GM20431 (cell line): Measurements from ENCODE around the gene NRCAM.

Experiments
- in situ Hi-C: fragments of 300-500 bp; cut with MseI, MboI; formaldehyde crosslinking; loops from one replicate; pipeline ENCODE4 v1.15.0; 2020; ENCODE audit warnings: low sequenced_read_pairs; ENCODE audit not compliant: unreplicated experiment

NRCAM gene

DNA sequence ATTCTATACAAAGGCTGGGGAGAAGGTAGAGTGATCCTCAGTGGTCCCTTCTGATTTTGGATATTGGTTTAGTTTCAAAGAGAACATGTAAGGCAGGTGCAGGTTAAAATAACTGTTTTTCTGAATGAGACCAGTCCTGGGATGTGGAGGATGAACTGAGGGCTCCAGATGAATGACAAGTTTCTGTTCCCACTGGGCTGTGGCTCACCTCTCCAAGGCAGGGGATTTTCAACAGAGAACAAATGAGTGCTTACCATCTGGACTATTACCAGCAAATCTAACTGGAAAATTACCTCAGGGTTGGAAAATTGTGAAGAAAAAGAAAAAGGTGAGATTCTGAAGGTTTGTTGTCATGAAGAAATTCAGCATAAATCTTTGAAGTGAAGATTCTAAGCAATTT lies 334.1 kb downstream of the NRCAM start:
- in situ Hi-C loops = no loop called here

DNA sequence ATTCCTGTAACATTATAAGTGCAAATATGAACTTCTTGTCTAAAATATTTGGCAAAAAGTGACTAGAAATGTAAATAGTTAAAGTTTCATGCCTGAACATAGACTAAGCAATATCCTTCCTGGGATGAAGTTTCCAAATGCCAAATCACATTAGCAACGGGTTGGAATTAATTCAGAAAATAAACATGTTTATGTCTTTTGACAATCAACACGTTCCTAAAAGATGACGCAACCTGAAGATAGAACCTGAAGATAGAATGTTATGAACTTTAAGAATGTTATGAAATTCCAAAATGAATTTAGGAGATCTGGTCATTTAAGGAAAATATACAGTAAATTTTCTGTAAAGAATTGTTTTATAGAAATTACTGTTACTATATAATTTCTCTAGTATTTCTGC lies 335.3 kb downstream of the NRCAM start:
- in situ Hi-C loops = no loop called here

DNA sequence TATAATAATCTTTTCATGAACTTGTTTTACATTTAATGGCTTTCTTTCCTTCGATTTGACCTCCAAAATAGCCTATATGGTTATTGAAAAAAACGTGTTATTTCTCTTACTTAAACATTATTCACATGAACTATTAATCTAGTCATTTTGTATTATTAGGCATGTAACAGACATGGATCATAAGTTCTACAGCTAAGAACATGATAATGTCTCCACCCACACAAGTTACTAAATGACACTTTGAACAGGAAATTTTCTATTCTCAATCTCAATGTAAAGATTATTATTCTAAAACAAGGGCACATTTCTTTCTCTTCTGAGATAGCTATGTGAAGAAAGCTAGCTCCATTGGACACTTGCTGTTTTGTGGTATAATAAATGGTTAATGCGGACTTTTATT lies 336.0 kb downstream of the NRCAM start:
- in situ Hi-C loops = no loop called here

DNA sequence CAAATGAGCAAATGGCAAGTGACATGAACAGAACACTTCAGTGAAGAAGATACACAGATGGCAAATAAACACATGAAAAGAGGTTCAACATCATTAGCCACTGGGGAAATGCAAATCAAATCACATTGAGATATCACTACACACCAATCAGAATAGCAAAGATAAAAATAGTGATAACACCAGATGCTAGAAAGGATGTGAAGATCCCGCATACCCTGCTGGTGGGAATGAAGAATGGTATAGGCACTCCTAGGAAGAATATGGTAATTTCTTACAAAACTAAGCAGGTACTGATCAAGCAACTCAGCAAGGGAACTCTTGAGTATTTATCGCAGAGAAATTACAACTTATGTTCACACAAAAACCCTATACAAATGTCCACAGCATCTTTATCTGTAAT lies 337.3 kb downstream of the NRCAM start:
- in situ Hi-C loops = no loop called here

DNA sequence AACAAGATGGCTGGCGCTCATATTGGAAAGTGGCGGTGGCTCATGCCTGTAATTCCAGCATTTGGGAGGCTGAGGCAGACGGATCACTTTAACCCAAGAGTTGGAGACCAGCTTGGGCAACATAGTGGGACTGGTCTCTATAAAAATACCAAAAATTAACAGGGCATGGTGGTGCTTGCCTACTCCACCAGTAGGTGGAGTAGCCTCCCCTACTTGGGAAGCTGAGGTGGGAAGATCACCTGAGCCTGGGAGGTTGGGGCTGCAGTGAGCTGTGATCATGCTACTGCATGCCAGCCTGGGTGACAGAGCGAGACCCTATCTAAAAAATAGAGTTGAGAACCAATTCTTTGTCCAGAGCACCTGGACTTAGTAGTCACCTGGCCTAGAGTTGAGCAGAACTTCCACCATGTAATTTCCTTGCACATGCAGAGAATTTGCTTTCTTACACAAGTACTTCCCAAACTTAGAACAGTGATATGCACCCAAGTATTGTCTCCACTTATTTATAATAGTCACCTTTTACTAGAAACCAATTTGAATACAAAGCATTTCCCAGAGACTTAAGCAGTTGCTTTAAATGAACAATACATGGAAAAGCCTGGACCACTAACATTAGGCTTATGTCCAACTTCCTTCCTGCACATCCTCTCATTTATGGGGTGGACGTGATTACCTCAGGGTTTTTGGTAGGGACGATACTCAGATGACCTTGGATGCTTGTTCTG lies 342.0 kb downstream of the NRCAM start:
- in situ Hi-C loops = no loop called here

DNA sequence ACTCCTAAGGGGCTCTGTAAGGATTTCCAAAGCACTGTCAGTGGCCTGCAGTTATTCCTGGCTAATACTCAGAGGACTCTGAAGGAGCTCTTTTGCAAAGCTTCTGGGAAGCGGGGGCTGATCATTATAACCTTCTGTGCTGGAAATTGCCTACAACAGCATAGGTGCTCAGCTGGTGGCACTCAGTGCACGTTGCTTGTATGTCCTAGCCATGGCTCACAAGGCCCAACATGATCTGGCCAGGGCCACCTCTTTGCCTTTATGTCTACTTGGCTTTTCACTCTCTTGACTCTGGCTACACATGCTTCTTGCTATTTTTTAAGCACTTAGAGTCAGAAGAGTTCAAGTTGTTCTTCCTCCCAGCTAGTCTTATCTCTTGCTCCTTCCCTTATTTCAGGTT lies 343.6 kb downstream of the NRCAM start:
- in situ Hi-C loops = no loop called here

DNA sequence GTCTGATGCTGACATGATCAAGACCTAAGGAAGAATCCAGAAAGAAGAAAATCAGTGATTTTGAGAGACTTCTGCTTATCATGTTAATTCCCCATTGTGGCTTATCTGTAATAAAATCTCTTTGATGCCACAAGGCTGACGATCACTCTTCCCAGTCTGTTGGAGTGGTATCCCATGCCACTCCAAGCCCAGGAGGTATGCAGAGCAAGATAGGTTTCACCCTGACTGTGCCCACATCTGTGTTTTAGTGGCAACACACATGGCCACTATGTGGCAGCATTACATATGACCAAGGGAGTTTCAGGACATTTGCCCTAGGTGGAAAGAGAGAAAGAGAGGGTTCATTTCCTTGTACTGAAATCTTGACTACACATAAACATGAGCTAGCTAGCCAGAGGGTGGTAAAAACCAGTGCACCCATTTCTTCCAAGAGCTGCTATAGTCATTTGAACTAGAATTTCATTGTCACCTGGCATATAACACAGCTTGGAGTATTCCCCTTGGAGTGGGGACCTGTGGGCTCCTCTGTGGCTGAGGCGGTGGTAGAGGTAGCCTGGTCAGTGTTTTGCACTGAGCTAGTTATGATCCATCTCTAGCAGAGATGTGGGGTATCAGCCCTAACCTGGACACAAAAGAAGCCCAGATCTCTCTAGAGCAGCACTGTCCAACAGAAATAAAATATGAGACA lies 346.9 kb downstream of the NRCAM start:
- in situ Hi-C loops = no loop called here

DNA sequence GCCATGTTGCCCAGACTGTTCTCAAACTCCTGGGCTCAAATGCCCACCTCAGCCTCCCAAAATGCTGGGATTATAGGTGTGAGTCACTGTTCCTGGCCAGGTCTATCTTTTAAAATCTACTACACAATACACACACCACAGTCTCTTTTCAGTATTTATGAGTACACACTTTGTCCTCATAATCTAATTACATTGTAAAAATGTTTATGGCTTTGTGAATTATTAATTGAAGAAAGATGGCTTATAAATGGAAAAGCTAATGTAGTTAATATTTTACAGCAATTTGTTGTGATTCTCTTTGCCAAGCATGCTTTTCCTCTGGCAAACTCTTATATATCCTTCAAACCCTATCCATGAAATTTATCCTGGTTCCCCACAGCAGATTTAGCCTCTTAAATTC lies 348.1 kb downstream of the NRCAM start:
- in situ Hi-C loops = no loop called here

DNA sequence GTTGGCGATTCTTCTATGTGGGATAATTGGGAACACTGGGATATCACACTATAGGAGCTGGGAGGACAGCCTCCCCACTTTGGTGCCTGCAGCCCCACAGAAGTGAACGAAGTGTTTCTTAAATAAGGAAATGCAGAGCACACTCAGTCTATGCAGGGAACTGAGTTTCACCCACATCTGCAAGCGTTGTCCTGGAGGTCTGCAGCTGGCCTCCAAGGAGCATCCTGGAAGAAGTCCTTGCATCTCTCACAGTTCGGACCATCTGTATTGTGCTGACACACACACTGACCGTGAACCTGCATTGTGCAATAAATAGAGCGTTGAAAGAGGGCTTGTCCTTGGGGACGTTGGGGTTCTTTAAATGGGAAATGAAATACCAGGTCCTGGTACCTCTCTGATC lies 351.9 kb downstream of the NRCAM start:
- in situ Hi-C loops = no loop called here

DNA sequence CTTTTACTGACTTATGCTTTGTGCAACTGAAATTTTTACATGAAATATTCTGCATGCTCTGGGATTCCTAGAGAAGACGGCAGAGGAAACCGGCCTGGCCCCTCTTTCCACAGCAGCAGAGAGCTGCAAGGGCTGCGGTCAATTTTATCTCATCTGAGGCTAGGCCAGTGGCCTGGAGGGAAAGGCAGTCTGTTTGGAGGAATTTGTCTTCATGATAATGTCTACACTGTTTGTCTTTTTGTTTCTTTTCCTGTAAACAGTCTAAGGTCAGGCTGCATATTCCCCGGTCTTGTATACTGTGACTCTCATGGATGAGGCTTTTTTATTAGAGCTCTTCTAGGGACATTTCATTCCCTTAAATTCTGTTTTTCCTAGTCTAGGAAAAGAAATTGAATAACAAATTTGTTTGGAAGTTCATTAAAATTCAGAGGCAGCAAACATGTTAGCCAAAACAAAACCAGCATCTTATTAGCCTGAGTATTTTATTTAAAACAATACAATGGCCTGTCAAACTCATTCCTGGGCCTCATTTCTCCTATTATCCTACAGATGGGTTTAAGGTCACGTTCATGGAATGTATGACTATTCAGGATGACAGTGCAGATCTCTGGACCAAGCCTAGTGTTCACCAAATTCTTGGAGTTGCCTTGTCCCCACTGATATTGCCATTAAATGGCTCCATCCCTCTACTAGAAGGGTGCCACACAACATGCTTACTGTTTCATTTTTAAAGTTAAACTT lies 352.5 kb downstream of the NRCAM start:
- in situ Hi-C loops = no loop called here

DNA sequence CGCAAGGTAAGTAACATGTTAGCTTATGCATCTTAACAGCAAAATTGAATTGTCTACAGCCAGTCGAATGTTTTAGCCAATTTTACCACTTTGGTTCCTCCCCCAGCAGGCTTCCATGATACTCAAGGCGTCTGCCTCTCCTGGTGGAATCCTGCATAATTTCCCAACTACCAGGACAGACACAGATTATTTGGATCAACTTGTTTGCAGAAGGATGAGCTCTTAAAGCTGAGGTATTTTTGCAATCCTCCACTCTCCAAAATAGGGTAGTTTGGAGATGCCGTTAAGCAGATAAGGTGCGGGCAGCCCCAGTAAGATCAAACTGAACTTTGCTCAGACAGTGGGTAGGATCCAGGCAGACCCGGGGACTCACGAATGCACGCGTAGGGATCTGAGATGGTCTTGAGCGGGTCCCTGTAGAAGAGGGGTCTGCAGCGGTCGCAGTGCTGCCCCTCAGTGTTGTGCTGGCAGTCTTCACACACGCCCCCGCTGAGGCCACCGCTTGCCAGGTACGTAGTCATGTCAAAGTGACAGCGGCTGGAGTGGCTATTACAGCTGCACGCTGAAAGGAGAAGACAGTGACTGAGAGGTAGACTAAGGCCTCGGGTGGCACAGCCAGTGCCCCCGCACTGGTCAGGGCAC lies 353.4 kb downstream of the NRCAM start:
- in situ Hi-C loops = no loop called here

DNA sequence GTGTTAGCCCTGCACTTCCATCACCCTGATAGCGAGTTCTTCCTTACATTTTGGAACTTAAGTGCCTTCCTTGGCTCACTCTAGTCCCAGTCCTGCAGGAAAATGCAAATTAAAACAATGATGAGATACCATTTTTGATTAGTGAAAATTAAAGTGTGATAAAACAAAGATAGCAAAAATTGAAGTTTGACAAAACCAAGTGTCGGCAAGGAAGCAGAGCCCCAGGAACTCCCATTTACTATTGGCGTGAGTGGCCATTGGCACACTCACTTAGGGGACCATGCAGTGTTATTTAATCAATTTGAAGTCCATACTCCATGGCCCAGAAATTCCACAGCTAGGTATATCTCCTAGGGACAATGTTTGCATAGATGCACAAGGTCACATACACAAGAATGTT lies 354.5 kb downstream of the NRCAM start:
- in situ Hi-C loops = no loop called here

DNA sequence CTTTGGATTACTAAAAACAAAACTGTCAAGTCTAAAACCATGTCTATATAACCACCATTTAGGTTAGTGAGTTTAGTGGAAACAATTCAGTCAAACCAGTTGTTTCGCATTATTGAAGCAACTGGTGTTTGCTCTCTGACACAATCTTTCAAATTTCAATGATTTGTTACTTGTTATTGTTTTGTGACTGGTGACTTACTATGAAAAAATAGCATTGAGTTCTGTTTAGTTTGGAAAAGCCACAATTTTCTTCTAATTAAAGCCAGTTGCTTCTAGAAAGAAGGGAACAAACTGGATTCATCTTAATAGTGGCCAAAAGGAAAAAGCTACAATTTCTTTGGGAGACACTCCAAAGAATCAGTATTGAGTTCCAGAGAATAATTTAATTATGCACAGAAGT lies 356.5 kb downstream of the NRCAM start:
- in situ Hi-C loops = no loop called here

DNA sequence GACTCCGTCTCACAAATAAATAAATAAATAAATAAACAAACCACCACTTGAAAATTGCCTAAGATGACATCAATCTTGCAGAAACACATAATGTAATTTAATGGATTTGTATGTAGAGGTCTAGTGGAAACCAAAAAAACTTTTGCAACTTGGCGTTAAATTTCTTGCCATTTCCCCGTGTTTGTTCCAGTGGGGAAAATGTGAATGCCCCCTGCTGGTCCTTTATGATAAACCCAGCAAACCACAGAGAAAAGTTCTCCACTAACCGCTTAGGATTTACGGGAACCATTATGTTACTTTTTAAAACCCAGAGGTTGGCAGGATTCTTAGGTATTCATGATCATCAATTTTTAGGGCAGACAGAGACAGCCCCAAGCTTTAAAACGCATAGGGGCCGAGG lies 358.5 kb downstream of the NRCAM start:
- in situ Hi-C loops = no loop called here
